A673 (cell line): Measurements from ENCODE around the gene TMEM203. TPM values are rescaled to one million over a fixed set of nuclear protein-coding genes. Genes with fewer than 3 reads are reported as not detected.

Source experiments
- BruUV-seq: library from RNA; stranded (reverse); fragments of 400-500 nt; replicated peaks from 2 replicates; lab custom pipeline; 2021; lab: Mats Ljungman, UMichigan
- CTCF ChIA-PET: fragments of 300-600 bp; sonication (Branson Sonifier 250); formaldehyde crosslinking; loops from one replicate; lab custom pipeline; 2022; ENCODE audit warnings: antibody characterized with exemption; lab: Charles Lee
- POLR2A ChIA-PET: fragments of 300-600 bp; sonication (Branson Sonifier 250); formaldehyde crosslinking; loops from one replicate; lab custom pipeline; 2022; ENCODE audit warnings: antibody characterized with exemption; ENCODE audit not compliant: low non-redundant PET; lab: Charles Lee
- DNase-seq: peaks from one replicate; pipeline ENCODE4 v3.0.0-alpha.2; 2015; ENCODE audit warnings: low spot score
- H3K27ac ChIP-seq: fragments of 200-600 bp; sonication (generic); 2 replicates; pipeline ENCODE4 v1.5.1; 2016; ENCODE audit warnings: mixed run types, low read depth, mild to moderate bottlenecking, mixed read lengths, antibody characterized with exemption, low read length; ENCODE audit not compliant: poor library complexity, severe bottlenecking
- H3K27me3 ChIP-seq: fragments of 200-600 bp; sonication (generic); replicated peaks from 2 replicates; pipeline ENCODE4 v1.6.1; 2017; ENCODE audit warnings: mixed run types, low read depth, mild to moderate bottlenecking, mixed read lengths, antibody characterized with exemption, low read length; ENCODE audit not compliant: insufficient read depth, poor library complexity
- H3K36me3 ChIP-seq: fragments of 200-600 bp; sonication (generic); 2 replicates; pipeline ENCODE4 v1.6.1; 2016; ENCODE audit warnings: mixed run types, mild to moderate bottlenecking, mixed read lengths, antibody characterized with exemption, low read length; ENCODE audit not compliant: insufficient read depth, poor library complexity, severe bottlenecking
- H3K4me1 ChIP-seq: fragments of 200-600 bp; sonication (generic); 2 replicates; pipeline ENCODE4 v1.6.1; 2017; ENCODE audit warnings: mixed run types, mild to moderate bottlenecking, mixed read lengths, antibody characterized with exemption, low read length; ENCODE audit not compliant: insufficient read depth, poor library complexity, severe bottlenecking
- H3K4me3 ChIP-seq: fragments of 200-600 bp; sonication (generic); 2 replicates; pipeline ENCODE4 v1.5.1; 2016; ENCODE audit warnings: low read depth, mixed run types, mild to moderate bottlenecking, mixed read lengths, low read length; ENCODE audit not compliant: poor library complexity, severe bottlenecking
- H3K9me3 ChIP-seq: fragments of 200-600 bp; sonication (generic); 2 replicates; pipeline ENCODE4 v1.6.1; 2016; ENCODE audit warnings: mixed run types, low read depth, mild to moderate bottlenecking, mixed read lengths, antibody characterized with exemption, low read length; ENCODE audit not compliant: poor library complexity, severe bottlenecking
- CTCF ChIP-seq: fragments of 300-800, 200-600 bp; sonication (generic); conservative IDR thresholded peaks from 2 replicates; pipeline ENCODE4 v1.5.1; 2017; ENCODE audit warnings: low read depth, mild to moderate bottlenecking, antibody characterized with exemption, low read length, moderate library complexity, mixed read lengths
- EZH2 ChIP-seq: fragments of 200-600 bp; sonication (generic); IDR thresholded peaks from 2 replicates; pipeline ENCODE4 v1.6.1; 2017; ENCODE audit warnings: borderline replicate concordance, low read depth, mild to moderate bottlenecking, mixed read lengths, antibody characterized with exemption, low read length; ENCODE audit not compliant: poor library complexity, severe bottlenecking
- intact Hi-C: fragments of 100-400 bp; cut with micrococcal nuclease; formaldehyde crosslinking; loops from one replicate; pipeline ENCODE4 v1.10.0; 2022; ENCODE audit not compliant: unreplicated experiment
- total RNA-seq: library from RNA; stranded (reverse); gene quantifications from 2 replicates; pipeline ENCODE4 v1.2.3, GENCODE V29; 2021

Gene TMEM203
- total RNA-seq, 1 experiment from 2014 or later = 37.5 TPM

- BruUV-seq = no TSS peak
- H3K36me3 ChIP-seq = no peaks in the 10 kb centered on the region
- CTCF ChIA-PET = interaction anchor here (0.9 kb wide), 1 partner anchor 194 kb away, joined by 3 read pairs; no protein-coding TSS in a partner anchor
Observed at GRCh38 chr9:137228968-137229896, 23.8 kb upstream of the TMEM203 start.

GRCh38 chr9:137228506-137228967, 23.1 kb upstream of the TMEM203 start:
- no peaks in the 10 kb centered on the region for H3K27me3 ChIP-seq
- no peaks in the 10 kb centered on the region for H3K4me1 ChIP-seq
- H3K27ac ChIP-seq = no peak overlapping the region
- ChIA-PET POLR2A (no interaction called here), CTCF (no interaction called here)
- no peak overlapping the region for H3K4me3 ChIP-seq
- BruUV-seq = no TSS peak
- H3K9me3 ChIP-seq = no peaks in the 10 kb centered on the region
- intact Hi-C loops = no loop called here
- no peak for DNase-seq
- no peaks in the 10 kb centered on the region for H3K36me3 ChIP-seq
- TF ChIP-seq EZH2 (no peak), CTCF (no peak)

More at GRCh38 chr9:137228968-137229896, 23.8 kb upstream of the TMEM203 start:
- Histone ChIP-seq H3K4me3 (no peak overlapping the region), H3K27me3 (no peaks in the 10 kb centered on the region), H3K27ac (no peak overlapping the region), H3K4me1 (no peaks in the 10 kb centered on the region), H3K9me3 (no peaks in the 10 kb centered on the region)
- TF ChIP-seq EZH2 (no peak), CTCF (no peak)
- no peak for DNase-seq
- POLR2A ChIA-PET = no interaction called here
- intact Hi-C loops = no loop called here

GRCh38 chr9:137227853-137228505, 22.5 kb upstream of the TMEM203 start:
- DNase-seq = no peak
- H3K4me1 ChIP-seq = peaks cover 2% of the 10 kb centered on the region
- no peaks in the 10 kb centered on the region for H3K27me3 ChIP-seq
- intact Hi-C loops = loop anchor here (1.0 kb wide), 1 partner anchor 110 kb away; no protein-coding TSS in a partner anchor
- no peaks in the 10 kb centered on the region for H3K9me3 ChIP-seq
- H3K4me3 ChIP-seq = no peak overlapping the region
- BruUV-seq = no TSS peak
- no peaks in the 10 kb centered on the region for H3K36me3 ChIP-seq
- ChIA-PET POLR2A (interaction anchor here (1.4 kb wide), 1 partner anchor 12 kb away, joined by 3 read pairs; no protein-coding TSS in a partner anchor), CTCF (interaction anchor here (1.0 to 1.8 kb wide), 4 partner anchors 9 to 181 kb away, joined by 3 to 10 read pairs (median 6); partner anchors contain the start of gene NPDC1)
- no peak overlapping the region for H3K27ac ChIP-seq
- TF ChIP-seq EZH2 (no peak), CTCF (no peak)
